ENCODE results near the gene ZKSCAN5.

ZKSCAN5 gene

DNA sequence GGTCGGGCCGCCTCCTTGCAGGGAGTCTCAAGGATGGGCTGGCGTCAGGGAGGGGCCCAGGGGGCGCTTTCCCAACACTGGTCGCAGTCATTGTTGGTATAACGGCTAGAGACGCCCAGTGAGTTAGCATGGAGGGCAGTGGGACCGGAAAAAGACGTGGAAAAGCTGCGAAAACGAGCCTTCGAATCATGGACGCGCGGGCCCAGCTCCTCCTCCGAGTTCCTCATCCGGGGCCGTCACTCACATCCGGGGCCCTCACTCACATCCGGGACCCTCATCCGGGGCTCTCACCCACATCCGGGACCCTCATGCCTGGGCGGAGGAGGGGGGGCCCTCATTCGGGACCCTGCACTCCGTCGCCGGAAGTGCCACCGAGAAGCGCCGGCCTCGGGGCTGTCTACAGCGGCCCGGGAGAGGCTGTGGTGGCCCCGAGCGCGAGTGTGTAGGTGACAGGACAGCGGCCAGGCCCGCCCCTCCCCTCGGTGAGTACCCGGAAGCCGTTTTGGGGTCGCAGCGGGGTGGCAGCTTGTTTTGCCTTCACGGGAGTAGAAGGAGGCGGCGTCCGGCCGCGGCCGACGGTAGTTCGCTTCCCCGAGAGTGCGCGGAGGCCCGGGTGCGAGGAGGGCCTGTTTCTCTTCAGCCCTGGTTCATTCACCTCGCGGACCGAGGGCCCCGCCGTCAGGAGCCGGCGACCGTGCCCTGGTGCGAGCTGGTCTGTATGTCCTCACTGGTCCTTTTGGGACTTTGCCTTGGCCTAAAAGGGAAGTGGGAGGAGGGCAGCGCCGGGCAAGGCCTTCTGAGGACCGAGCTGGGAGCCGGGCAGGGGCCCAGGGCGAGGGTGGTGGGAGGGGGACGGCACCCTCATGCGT lies 54.1 kb downstream of the ZKSCAN5 start, which contains the start of gene ZNF655:
Gene ZNF655 (plus strand): TSS at position 337 of the 869 bp plus-strand sequence. CDS start 1,918 bp downstream, outside the sequence.
- TF ChIP-seq, protein P1, sequence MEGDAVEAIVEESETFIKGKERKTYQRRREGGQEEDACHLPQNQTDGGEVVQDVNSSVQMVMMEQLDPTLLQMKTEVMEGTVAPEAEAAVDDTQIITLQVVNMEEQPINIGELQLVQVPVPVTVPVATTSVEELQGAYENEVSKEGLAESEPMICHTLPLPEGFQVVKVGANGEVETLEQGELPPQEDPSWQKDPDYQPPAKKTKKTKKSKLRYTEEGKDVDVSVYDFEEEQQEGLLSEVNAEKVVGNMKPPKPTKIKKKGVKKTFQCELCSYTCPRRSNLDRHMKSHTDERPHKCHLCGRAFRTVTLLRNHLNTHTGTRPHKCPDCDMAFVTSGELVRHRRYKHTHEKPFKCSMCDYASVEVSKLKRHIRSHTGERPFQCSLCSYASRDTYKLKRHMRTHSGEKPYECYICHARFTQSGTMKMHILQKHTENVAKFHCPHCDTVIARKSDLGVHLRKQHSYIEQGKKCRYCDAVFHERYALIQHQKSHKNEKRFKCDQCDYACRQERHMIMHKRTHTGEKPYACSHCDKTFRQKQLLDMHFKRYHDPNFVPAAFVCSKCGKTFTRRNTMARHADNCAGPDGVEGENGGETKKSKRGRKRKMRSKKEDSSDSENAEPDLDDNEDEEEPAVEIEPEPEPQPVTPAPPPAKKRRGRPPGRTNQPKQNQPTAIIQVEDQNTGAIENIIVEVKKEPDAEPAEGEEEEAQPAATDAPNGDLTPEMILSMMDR (IDR thresholded peaks at IDR 0.05; ENCODE audit: control extremely low read depth, extremely low read depth, low read depth, missing control alignments): no peak
- ChIA-PET POLR2A (interaction anchor here (0.7 to 1.3 kb wide), 8 partner anchors 8 to 523 kb away, joined by 3 to 7 read pairs (median 4); partner anchors contain the start of genes ZKSCAN5, ZNF3 and ZNF394), CTCF (interaction anchor here (0.6 to 1.4 kb wide), 6 partner anchors 8 to 101 kb away, joined by 3 to 4 read pairs (median 3); no protein-coding TSS in a partner anchor)
- DNase-seq (ENCODE audit: extremely low spot score): peak; percentile 96

DNA sequence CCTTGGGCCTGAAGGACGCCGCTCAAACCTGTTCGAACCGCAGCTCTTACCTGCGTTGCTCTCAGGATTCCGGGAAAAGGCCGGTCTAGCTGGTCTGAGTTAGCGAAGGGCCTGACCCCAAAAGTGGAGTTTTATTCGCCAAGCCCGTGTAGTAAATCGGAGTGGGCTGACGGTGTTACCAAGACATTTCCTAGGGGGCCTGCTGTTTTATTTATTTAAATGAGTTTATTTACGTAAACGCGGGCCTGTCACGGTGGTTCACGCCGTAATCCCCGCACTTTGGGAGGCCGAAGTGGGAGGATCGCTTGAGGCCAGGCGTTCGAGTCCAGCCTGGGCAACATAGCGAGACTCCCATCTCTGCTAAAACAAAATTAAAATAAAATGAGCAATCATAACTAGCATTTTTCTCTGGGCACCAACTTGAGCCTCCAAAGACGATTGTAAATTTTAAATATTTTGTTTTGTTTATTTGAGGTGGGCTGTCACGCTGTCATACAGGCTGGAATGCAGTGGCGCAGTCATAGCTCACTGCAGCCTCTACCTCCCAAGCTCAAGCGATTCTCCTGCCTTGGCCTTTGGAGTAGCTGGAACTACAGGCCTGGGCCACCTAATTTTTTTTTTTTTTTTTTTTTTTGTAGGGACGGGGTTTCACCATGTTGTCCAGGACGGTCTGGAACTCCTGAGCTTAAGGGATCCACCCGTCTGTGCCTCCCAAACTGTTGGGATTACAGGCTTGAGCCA lies 54.9 kb downstream of the ZKSCAN5 start:
- CTCF ChIA-PET: interaction anchor here (0.9 to 1.4 kb wide), 3 partner anchors 36 to 350 kb away, joined by 3 to 4 read pairs (median 3); no protein-coding TSS in a partner anchor
- POLR2A ChIA-PET: interaction anchor here (0.6 to 1.2 kb wide), 2 partner anchors 12 to 60 kb away, joined by 3 to 4 read pairs; partner anchors contain the start of gene ZNF394
- DNase-seq (ENCODE audit: extremely low spot score): no peak
- TF ChIP-seq, protein P1 (IDR thresholded peaks at IDR 0.05; ENCODE audit: control extremely low read depth, extremely low read depth, low read depth, missing control alignments): no peak

DNA sequence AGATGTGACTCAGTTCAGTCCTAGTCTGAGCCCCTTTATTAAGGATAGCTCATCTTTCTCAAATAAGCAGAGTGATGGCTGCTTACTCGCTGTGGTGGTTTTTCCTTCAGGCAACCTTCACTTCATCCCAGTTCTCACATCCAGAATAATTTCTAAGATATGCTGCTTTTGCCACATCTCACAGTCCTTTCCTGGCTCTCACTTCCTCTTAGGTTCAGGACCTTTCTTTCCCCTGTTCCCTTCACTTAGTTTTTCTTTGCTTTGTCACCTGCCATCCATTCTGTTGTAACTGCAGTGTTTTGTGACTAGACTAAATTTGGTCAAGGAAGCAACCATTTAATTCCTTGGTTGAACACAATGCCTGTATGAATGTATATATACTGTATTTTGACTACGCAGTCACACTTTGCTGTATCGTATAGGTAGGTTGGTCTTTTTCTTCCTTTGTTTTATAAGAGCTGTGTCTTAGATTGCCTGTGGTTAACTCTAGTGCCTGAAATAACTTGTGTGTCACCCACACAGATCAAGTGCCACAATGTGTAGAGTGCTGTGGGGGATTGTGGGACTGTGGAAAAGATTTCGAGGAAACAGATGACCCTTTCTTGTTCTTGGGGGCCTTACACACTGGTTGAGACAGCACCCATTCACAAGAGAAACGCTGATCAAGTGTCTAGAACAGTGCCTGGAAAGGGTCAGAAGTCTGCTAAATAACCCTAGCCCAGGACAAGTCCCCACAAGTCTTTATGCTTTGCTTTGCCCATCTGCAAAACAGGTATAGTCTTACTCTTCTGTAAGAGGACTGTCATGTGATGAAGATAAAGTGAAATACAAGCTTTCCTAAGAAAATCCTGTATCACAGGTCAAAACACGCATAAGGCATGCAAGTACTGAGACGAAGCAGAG lies 56.6 kb downstream of the ZKSCAN5 start:
- POLR2A ChIA-PET: interaction anchor here (0.6 kb wide), 1 partner anchor 61 kb away, joined by 3 read pairs; the partner anchor contains the start of gene ZNF394
- no peak for DNase-seq (ENCODE audit: extremely low spot score)

DNA sequence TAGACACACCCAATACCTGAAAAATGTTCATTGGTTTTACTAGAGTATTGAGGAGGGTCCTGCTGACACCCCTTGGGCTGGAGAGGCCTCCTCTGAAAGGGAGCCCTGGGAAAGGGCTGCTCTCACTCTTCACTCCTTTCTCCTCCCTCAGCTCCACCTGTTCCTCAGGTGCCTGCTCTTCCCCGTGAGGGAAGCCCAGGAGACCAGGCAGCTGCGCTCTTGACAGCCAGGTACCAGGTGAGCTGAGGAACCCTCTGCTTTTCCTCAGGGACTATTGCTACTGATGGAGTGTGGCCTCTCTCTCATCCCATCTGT lies 57.2 kb downstream of the ZKSCAN5 start:
- no peak for DNase-seq (ENCODE audit: extremely low spot score)
- POLR2A ChIA-PET: no interaction called here
- TF ChIP-seq, protein P1 (IDR thresholded peaks at IDR 0.05; ENCODE audit: control extremely low read depth, extremely low read depth, low read depth, missing control alignments): no peak
- CTCF ChIA-PET: no interaction called here

More for the DNA sequence above, 56.6 kb downstream of the ZKSCAN5 start:
- CTCF ChIA-PET: no interaction called here
- TF ChIP-seq, protein P1 (IDR thresholded peaks at IDR 0.05; ENCODE audit: control extremely low read depth, extremely low read depth, low read depth, missing control alignments): no peak

DNA sequence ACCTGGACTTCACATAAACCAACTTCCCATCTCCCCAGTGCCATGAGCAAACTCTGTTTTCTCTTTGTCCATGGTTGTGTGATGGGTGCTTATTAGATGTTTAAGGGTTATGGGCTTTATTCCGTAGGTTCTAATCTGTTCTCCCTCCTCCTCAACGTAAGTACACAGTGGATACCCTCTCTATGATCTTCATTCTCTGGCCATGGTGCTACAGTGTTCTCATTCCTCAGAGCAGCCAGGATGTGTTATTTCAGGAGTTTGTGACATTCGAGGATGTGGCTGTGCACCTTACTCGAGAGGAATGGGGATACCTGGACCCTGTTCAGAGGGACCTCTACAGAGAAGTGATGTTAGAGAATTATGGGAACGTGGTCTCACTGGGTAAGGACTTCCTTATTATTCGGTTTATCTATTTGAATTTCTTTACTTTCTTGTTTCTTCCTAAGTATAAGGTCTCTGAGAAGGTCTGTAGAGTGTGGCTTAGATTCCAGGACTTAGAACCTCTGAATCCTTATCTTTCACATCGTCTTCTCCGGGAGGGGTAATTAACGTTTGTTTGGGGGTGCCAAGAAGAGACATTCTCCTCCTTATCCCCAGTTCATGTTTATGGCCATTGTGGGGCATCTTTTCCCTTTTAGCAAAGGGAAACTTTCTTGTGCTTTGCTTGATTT lies 57.8 kb downstream of the ZKSCAN5 start:
- no peak for DNase-seq (ENCODE audit: extremely low spot score)
- ChIA-PET CTCF (no interaction called here), POLR2A (no interaction called here)
- TF ChIP-seq, protein P1 (IDR thresholded peaks at IDR 0.05; ENCODE audit: control extremely low read depth, extremely low read depth, low read depth, missing control alignments): no peak

Measured in GM10248 (cell line).